ENCODE measurements around the gene DHRSX. TPM values are rescaled to one million over a fixed set of nuclear protein-coding genes. Genes with fewer than 3 reads are reported as not detected.
"Not testable (repeated sequence)": the region's sequence is repeated elsewhere in the genome, so short reads cannot be mapped to it uniquely, and the experiment has no call there.

The DHRSX gene
- polyA plus RNA-seq, 10 donors = 10.2 to 14.4 (median 12.9) TPM

GRCh38 chrX:2460048-2460447 is 40.7 kb downstream of the DHRSX start:
- DNase-seq = not testable (repeated sequence)

DNA sequence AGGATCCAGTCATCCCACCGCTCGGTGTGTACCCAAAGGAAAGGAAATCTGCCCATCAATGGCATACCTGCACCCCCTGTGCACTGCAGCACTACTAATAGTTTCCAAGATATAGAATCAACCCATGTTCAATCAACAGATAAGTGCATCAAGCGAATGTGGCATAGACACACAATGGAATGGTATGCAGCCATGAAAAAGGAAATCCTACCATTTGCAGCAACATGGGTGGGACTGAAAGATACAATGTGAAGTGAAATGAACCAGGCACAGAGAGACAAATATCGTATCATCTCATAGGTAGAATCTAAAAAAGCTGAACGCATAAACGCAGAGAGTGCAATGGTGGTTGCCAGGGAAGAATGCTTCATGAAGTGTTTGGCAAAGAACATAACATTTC is 42.5 kb downstream of the DHRSX start:
- DNase-seq = no peak

DNA sequence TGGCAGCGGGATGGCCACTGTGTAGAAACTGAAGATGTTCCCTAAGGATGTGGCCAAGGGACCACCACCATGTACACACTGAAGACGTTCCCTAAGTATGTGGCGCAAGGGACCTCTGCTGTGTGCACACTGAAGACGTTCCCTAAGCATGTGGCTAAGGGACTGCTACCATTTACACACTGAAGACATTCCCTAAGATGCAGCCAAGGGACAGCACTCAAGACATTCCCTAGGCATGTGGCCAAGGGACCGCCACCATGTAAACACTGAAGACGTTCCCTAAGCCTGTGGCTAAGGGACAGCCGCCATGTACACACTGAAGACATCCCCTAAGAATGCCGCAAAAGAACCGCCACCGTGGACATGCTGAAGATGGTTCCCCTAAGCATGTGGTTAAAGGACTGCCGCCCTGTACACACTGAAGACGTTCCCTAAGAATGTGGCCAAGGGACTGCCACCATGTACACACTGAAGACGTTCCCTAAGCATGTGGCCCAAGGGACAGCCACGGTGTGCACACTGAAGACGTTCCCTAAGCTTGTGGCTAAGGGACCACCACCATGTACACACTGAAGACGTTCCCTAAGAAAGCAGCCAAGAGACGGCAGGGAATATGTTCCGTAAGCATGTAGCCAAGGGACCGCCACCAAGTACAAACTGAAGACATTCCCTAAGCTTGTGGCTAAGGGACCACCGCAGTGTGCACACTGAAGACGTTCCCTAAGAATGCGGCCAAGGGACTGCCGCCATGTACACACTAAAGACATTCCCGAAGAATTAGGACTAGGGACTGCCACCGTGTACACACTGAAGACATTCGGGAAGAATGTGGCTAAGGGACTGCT is 43.3 kb downstream of the DHRSX start:
- DNase-seq = no peak

DNA sequence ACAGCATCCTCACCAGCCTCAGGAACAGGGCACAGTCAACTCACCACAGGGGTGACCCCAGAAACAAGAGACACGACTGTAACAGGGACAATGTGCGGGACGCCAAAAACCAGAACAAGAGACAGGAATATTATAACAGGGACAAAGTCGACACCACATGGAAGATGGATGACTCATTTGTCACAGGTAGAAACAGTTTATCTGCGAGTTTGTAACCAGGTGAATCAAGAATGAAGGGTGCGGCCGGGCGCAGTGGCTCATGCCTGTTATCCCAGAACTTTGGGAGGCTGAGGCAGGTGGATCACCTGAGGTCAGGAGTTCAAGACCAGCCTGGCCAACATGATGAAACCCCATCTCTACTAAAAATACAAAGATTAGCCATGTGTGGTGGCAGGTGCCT is 44.7 kb downstream of the DHRSX start:
- not testable (repeated sequence) for DNase-seq

DNA sequence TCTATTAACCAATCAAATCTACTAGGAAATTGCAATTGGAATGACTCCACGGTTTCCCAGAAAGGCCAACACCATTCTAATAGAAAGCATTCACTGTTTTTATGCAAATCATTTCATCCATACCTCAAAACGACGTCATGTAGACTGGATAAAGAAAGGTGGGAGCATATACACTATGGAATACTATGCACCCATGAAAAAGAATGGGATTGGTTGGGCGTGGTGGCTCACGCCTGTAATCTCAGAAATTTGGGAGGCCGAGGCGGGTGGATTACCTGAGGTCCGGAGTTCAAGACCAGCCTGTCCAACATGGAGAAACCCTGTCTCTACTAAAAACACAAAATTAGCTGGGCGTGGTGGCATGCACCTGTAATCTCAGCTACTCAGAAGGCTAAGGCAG is 46.2 kb downstream of the DHRSX start:
- DNase-seq = not testable (repeated sequence)

DNA sequence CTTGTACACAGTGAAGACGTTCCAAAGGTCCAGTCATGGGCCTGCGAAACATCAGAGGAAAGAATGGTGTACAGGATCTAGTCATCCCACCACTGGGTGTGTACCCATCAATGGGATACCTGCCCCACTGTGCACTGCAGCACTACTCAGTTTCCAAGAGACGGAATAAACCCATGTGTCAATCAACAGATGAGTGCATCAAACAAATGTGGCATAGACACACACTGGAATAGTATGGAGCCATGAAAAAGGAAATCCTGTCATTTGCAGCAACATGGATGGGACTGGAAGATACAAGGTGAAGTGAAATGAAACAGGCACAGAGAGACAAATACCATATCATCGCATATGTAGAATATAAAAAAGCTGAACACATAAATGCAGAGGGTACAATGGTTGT is 48.0 kb downstream of the DHRSX start:
- no peak for DNase-seq

DNA sequence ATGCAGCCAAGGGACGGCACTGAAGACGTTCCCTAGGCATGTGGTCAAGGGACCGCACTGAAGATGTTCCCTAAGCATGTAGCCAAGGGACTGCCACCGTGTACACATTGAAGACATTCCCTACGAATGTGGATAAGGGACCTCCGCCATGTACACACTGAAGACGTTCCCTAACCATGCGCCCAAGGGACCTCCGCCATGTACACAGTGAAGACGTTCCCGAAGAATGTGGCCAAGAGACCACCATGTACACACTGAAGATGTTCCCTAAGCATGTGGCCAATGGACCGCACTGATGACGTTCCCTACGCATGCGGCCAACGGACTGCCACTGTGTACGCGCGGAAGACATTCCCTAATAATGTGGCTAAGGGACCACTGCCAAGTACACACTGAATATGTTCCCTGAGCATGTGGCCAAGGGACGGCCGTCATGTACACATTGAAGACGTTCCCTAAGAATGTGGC is 48.4 kb downstream of the DHRSX start:
- DNase-seq = no peak

- DNase-seq = peak in 2 of 3 donors; percentile 38 to 46
Measured at GRCh38 chrX:2451501-2452316, 49.1 kb downstream of the DHRSX start.

GRCh38 chrX:2450681-2451080 is 50.1 kb downstream of the DHRSX start:
- no peak for DNase-seq

- no peak for DNase-seq
Measured at GRCh38 chrX:2449135-2449886, 51.5 kb downstream of the DHRSX start.

- no peak for DNase-seq
Measured at GRCh38 chrX:2447484-2447883, 53.3 kb downstream of the DHRSX start.

- no peak for DNase-seq
Measured at GRCh38 chrX:2446815-2447214, 54.0 kb downstream of the DHRSX start.

DNA sequence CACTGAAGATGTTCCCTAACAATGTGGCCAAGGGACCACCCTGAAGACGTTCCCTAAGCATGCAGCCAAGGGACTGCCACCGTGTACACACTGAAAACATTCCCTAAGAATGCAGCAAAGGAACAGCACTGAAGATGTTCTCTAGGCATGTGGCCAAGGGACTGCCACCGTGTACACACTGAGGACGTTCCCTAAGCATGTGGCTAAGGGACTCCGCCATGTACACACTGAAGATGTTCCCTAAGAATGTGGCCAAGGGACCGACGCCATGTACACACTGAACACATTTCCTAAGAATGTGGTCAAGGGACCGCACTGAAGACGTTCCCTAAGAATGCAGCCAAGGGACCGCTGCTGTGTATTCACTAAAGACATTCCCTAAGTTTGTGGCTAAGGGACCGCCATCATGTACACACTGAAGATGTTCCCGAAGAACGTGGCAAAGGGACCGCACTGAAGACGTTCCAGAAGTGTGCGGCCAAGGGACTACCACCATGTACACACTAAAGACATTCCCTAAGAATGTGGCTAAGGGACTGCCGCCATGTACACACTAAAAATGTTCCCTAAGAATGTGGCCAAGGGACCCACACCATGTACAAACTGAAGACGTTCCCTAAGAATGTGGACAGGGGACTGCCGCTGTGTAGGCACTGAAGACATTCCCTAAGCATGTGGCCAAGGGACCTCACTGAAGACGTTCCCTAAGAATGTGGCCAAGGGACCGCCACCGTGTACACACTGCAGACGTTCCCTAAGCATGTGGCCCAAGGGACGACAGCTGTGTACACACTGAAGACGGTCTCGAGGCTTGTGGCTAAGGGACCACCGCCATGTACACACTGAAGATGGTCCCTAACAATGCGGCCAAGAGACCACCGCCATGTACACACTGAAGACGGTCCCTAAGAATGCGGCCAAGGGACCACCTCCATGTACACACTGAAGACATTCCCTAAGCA is 54.8 kb downstream of the DHRSX start:
- DNase-seq = no peak

DNA sequence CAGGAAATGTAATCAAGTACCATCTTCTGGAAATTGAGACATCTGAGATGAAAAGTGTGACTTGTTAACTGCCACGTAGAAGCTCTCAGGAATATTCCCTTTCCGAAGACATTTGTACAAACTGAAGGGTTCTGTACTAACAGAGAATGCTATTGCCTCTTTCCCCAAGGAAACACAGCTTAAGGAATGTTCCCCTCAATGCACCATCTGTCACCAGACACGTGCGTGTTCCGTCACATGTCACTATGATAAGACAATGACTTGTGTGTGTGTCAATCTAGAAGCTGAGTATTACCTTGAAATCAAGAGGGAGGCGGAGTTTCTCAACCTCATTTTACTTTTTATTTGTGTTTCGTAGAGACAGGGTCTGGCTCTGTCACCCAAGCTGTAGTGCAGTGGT is 58.1 kb downstream of the DHRSX start:
- no peak for DNase-seq

- DNase-seq = no peak
Measured at GRCh38 chrX:2441466-2441865, 59.3 kb downstream of the DHRSX start.

- DNase-seq = no peak
Measured at GRCh38 chrX:2439613-2440012, 61.2 kb downstream of the DHRSX start.

DNA sequence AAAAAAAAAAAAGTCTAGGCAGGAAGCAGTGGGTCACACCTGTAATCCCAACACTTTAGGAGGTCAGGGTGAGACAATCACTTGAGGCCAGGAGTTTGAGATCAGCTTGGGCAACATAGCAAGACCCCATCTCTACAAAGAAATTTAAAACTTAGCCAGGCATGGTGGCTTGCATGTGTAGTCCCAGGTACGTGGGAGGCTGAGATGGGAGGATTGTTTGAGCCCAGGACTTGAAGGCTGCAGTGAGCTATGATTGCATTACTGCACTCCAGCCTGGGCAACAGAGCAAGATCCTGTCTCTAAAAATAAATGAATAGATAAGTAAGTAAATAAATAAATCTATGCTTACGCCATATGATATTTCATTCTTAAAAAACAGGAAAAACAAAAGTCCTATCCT is 65.3 kb downstream of the DHRSX start:
- DNase-seq = no peak

GRCh38 chrX:2434270-2435163 is 66.3 kb downstream of the DHRSX start:
- peak in 1 of 3 donors; percentile 53 for DNase-seq

DNA sequence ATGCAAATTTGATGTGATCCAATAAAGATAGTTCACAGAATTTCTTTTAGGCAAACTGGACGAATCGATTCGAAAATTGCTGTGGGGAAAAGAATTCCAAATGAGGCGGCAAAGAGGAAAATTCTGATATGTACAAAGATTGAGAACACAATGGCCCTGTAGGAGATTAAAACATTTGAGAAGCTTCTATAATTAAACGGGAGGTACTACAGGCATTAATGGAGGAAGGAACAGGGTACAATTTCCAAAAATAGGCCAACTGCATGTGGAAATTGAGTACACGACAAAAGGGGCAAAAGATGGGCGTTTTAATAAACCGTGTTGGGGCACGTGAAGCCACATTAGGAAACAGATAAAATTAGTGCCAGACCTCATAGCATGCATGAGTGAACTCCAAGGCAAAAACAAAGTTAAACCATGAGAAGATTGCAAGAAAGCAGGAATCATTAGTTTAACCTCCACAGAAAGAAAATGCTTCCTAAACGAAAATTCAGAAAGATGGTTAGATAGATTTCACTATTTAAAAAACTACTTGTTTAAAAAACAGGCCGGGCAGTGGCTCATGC is 68.4 kb downstream of the DHRSX start:
- no peak for DNase-seq

All from muscle of back (tissue), 11 donors.